HEK293T (cell line): ENCODE data around the gene ZNF710.

Experiments used
- CTCF ChIA-PET: fragments of 350-600 bp; formaldehyde crosslinking; extraction: SDS; loops from one replicate; lab custom pipeline; 2021; ENCODE audit warnings: antibody characterized with exemption, inconsistent platforms; lab: Yijun Ruan, JAX
- POLR2A ChIA-PET: fragments of 350-600 bp; formaldehyde crosslinking; extraction: SDS; loops from one replicate; lab custom pipeline; 2020; ENCODE audit warnings: antibody characterized with exemption, inconsistent platforms; lab: Yijun Ruan, JAX
- DNase-seq: peaks from one replicate; pipeline ENCODE4 v3.0.0; 2012; ENCODE audit warnings: mixed read lengths; ENCODE audit errors: extremely low spot score
- ARNT ChIP-seq: fragments of 450-650 bp; IDR thresholded peaks from 2 replicates; pipeline ENCODE4 v1.6.1; 2017; ENCODE audit warnings: mild to moderate bottlenecking
- BHLHE40 ChIP-seq: fragments of 450-650 bp; IDR thresholded peaks from 2 replicates; pipeline ENCODE4 v1.6.1; 2016; ENCODE audit warnings: mild to moderate bottlenecking, moderate library complexity, borderline replicate concordance
- CTBP1 ChIP-seq: fragments of 450-650 bp; IDR thresholded peaks from 2 replicates; pipeline ENCODE4 v1.6.1; 2016; ENCODE audit warnings: borderline replicate concordance
- ELF4 ChIP-seq: fragments of 450-650 bp; IDR thresholded peaks from 2 replicates; pipeline ENCODE4 v1.6.1; 2017; ENCODE audit warnings: antibody characterized with exemption
- FOXA1 ChIP-seq: fragments of 450-650 bp; IDR thresholded peaks from 2 replicates; pipeline ENCODE4 v1.6.1; 2016; ENCODE audit warnings: mild to moderate bottlenecking
- FOXK2 ChIP-seq: fragments of 450-650 bp; IDR thresholded peaks from 2 replicates; pipeline ENCODE4 v1.6.1; 2016; ENCODE audit warnings: mild to moderate bottlenecking
- FOXM1 ChIP-seq: fragments of 450-650 bp; IDR thresholded peaks from 2 replicates; pipeline ENCODE4 v1.6.1; 2017; ENCODE audit warnings: mild to moderate bottlenecking, borderline replicate concordance
- HDGF ChIP-seq: fragments of 450-650 bp; IDR thresholded peaks from 2 replicates; pipeline ENCODE4 v1.6.1; 2017; ENCODE audit warnings: antibody characterized with exemption, borderline replicate concordance
- L3MBTL2 ChIP-seq: fragments of 450-650 bp; conservative IDR thresholded peaks from 2 replicates; pipeline ENCODE4 v1.6.1; 2016; ENCODE audit warnings: mild to moderate bottlenecking
- LEF1 ChIP-seq: fragments of 450-650 bp; IDR thresholded peaks from 2 replicates; pipeline ENCODE4 v1.6.1; 2017; ENCODE audit warnings: mild to moderate bottlenecking, borderline replicate concordance
- NFRKB ChIP-seq: fragments of 450-650 bp; IDR thresholded peaks from 2 replicates; pipeline ENCODE4 v1.6.1; 2016; ENCODE audit warnings: mild to moderate bottlenecking, moderate library complexity
- PKNOX1 ChIP-seq: fragments of 450-650 bp; IDR thresholded peaks from 2 replicates; pipeline ENCODE4 v1.6.1; 2016
- SP1 ChIP-seq: fragments of 450-650 bp; IDR thresholded peaks from 2 replicates; pipeline ENCODE4 v1.6.1; 2017
- SUZ12 ChIP-seq: fragments of 450-650 bp; IDR thresholded peaks from 2 replicates; pipeline ENCODE4 v1.6.1; 2016; ENCODE audit warnings: mild to moderate bottlenecking
- TARDBP ChIP-seq: fragments of 450-650 bp; IDR thresholded peaks from 2 replicates; pipeline ENCODE4 v1.6.1; 2016
- ZNF384 ChIP-seq: fragments of 450-650 bp; IDR thresholded peaks from 2 replicates; pipeline ENCODE4 v1.6.1; 2016

ZNF710 gene

GRCh38 chr15:90119367-90119766 lies 118.2 kb downstream of the ZNF710 start:
- DNase-seq = no peak
- no peak for TF ChIP-seq FOXK2
- no peak for TF ChIP-seq BHLHE40
- TF ChIP-seq FOXM1 = no peak
- no peak for TF ChIP-seq SUZ12
- TF ChIP-seq TARDBP = no peak
- no peak for TF ChIP-seq LEF1
- no peak for TF ChIP-seq PKNOX1
- TF ChIP-seq SP1 = no peak
- TF ChIP-seq HDGF = no peak
- no peak for TF ChIP-seq L3MBTL2
- TF ChIP-seq FOXA1 = no peak
- no peak for TF ChIP-seq NFRKB
- TF ChIP-seq ELF4 = no peak
- TF ChIP-seq ZNF384 = no peak
- no peak for TF ChIP-seq ARNT
- POLR2A ChIA-PET = no interaction called here
- CTCF ChIA-PET = no interaction called here

GRCh38 chr15:90121086-90121485 lies 120.0 kb downstream of the ZNF710 start:
- ChIA-PET CTCF (no interaction called here), POLR2A (interaction anchor here (2.0 kb wide), 1 partner anchor 19 kb away, joined by 6 read pairs; the partner anchor contains the start of gene IDH2)
- no peak for DNase-seq
- TF ChIP-seq FOXA1 (no peak), ZNF384 (no peak), SP1 (no peak), NFRKB (no peak), CTBP1 (no peak), L3MBTL2 (no peak), FOXM1 (no peak), ELF4 (no peak), HDGF (no peak), BHLHE40 (no peak), FOXK2 (no peak), PKNOX1 (no peak), SUZ12 (no peak), TARDBP (no peak), ARNT (no peak)

GRCh38 chr15:90124507-90124906 lies 123.4 kb downstream of the ZNF710 start:
- POLR2A ChIA-PET = no interaction called here
- CTCF ChIA-PET = no interaction called here
- no peak for DNase-seq
- TF ChIP-seq L3MBTL2 (no peak), SUZ12 (no peak), HDGF (no peak), BHLHE40 (no peak), FOXM1 (no peak), ARNT (no peak), FOXA1 (no peak)

GRCh38 chr15:90126022-90126421 lies 124.9 kb downstream of the ZNF710 start:
- ChIA-PET POLR2A (interaction anchor here (1.4 kb wide), 1 partner anchor 24 kb away, joined by 3 read pairs; the partner anchor contains the start of gene IDH2), CTCF (no interaction called here)
- no peak for DNase-seq
- TF ChIP-seq L3MBTL2 = no peak
- TF ChIP-seq NFRKB = no peak
- no peak for TF ChIP-seq SP1
- no peak for TF ChIP-seq BHLHE40
- no peak for TF ChIP-seq PKNOX1
- no peak for TF ChIP-seq FOXM1
- TF ChIP-seq HDGF = no peak
- TF ChIP-seq FOXK2 = no peak
- TF ChIP-seq CTBP1 = no peak
- no peak for TF ChIP-seq ARNT
- no peak for TF ChIP-seq SUZ12
- no peak for TF ChIP-seq ZNF384

GRCh38 chr15:90126596-90127435 lies 125.7 kb downstream of the ZNF710 start:
- TF ChIP-seq BHLHE40 (no peak), ZNF384 (no peak), SUZ12 (no peak), PKNOX1 (no peak), NFRKB (no peak), FOXM1 (no peak), L3MBTL2 (no peak), HDGF (no peak), CTBP1 (no peak), SP1 (no peak), ARNT (no peak), FOXK2 (no peak), LEF1 (no peak), ELF4 (no peak)
- DNase-seq = no peak
- ChIA-PET POLR2A (interaction anchor here (1.4 kb wide), 1 partner anchor 25 kb away, joined by 3 read pairs; the partner anchor contains the start of gene IDH2), CTCF (no interaction called here)
